ENCODE measurements around the gene CD200R1L.
"Not testable (repeated sequence)": the region's sequence is repeated elsewhere in the genome, so short reads cannot be mapped to it uniquely, and the experiment has no call there.

Gene CD200R1L
- 0 reads per million in 2 experiments for total RNA-seq

GRCh38 chr3:112846764-112847163 is at the start of gene CD200R1L:
CD200R1L (minus strand) TSS chr3:112846864; CDS start chr3:112829367, 17,497 bp downstream.
- DNase-seq (ENCODE audit: low read depth), result no peak

- no peak for DNase-seq (ENCODE audit: low read depth)
Measured at GRCh38 chr3:112894258-112894657, 47.6 kb upstream of the CD200R1L start.

GRCh38 chr3:112889357-112889756 is 42.7 kb upstream of the CD200R1L start:
- no peak for DNase-seq (ENCODE audit: low read depth)

- no peak for DNase-seq (ENCODE audit: low read depth)
Measured at GRCh38 chr3:112888381-112889085, 41.9 kb upstream of the CD200R1L start.

- no peak for DNase-seq (ENCODE audit: low read depth)
Measured at GRCh38 chr3:112884678-112885290, 38.1 kb upstream of the CD200R1L start.

GRCh38 chr3:112881891-112882290 is 35.2 kb upstream of the CD200R1L start:
- no peak for DNase-seq (ENCODE audit: low read depth)

GRCh38 chr3:112875561-112875960 is 28.9 kb upstream of the CD200R1L start:
- DNase-seq (ENCODE audit: low read depth), result no peak

- DNase-seq (ENCODE audit: low read depth), result no peak
Measured at GRCh38 chr3:112874725-112875124, 28.1 kb upstream of the CD200R1L start.

- no peak for DNase-seq (ENCODE audit: low read depth)
Measured at GRCh38 chr3:112873632-112874031, 27.0 kb upstream of the CD200R1L start.

- no peak for DNase-seq (ENCODE audit: low read depth)
Measured at GRCh38 chr3:112871735-112872134, 25.1 kb upstream of the CD200R1L start.

GRCh38 chr3:112865757-112866156 is 19.1 kb upstream of the CD200R1L start:
- DNase-seq (ENCODE audit: low read depth), result no peak

- DNase-seq (ENCODE audit: low read depth), result no peak
Measured at GRCh38 chr3:112860898-112861297, 14.2 kb upstream of the CD200R1L start.

- DNase-seq (ENCODE audit: low read depth), result no peak
Measured at GRCh38 chr3:112858410-112859069, 11.9 kb upstream of the CD200R1L start.

- DNase-seq (ENCODE audit: low read depth), result no peak
Measured at GRCh38 chr3:112857526-112857925, 10.9 kb upstream of the CD200R1L start.

GRCh38 chr3:112856537-112856936 is 9.9 kb upstream of the CD200R1L start:
- DNase-seq (ENCODE audit: low read depth), result no peak

- no peak for DNase-seq (ENCODE audit: low read depth)
Measured at GRCh38 chr3:112855883-112856282, 9.2 kb upstream of the CD200R1L start.

GRCh38 chr3:112855074-112855473 is 8.4 kb upstream of the CD200R1L start:
- not testable (repeated sequence) for DNase-seq (ENCODE audit: low read depth)

- no peak for DNase-seq (ENCODE audit: low read depth)
Measured at GRCh38 chr3:112848196-112848595, 1.5 kb upstream of the CD200R1L start.

GRCh38 chr3:112847692-112848091 is 1.0 kb upstream of the CD200R1L start:
- no peak for DNase-seq (ENCODE audit: low read depth)

- DNase-seq (ENCODE audit: low read depth), result no peak
Measured at GRCh38 chr3:112845772-112846171, 892 bp downstream of the CD200R1L start.

GRCh38 chr3:112829046-112829445 is 17.6 kb downstream of the CD200R1L start:
- no peak for DNase-seq (ENCODE audit: low read depth)

GRCh38 chr3:112822064-112823055 is 24.3 kb downstream of the CD200R1L start:
- DNase-seq (ENCODE audit: low read depth), result no peak

All from T follicular helper cell (primary cell).